Fibroblast of lung (primary cell): ENCODE measurements around the gene ADAM11.
"Not testable (repeated sequence)": the region's sequence is repeated elsewhere in the genome, so short reads cannot be mapped to it uniquely, and the experiment has no call there.

Source experiments
- EZH2 ChIP-seq: IDR thresholded peaks from 2 replicates; pipeline ENCODE4 v1.5.1; 2012; ENCODE audit warnings: low read length, control low read depth, mild to moderate bottlenecking; ENCODE audit errors: missing control alignments
- TF ChIP-seq, protein P1 (sequence below), 2 donors: IDR thresholded peaks in 1 of 2; conservative IDR thresholded peaks in 1 of 2; 1 replicate in 1 of 2; 2 replicates in 1 of 2; pipeline ENCODE4 v1.5.1; 2011 to 2012; ENCODE audit warnings: low read length in 2 of 2, control low read depth in 1 of 2, inconsistent platforms in 1 of 2, low read depth in 1 of 2, mild to moderate bottlenecking in 1 of 2

DNA sequence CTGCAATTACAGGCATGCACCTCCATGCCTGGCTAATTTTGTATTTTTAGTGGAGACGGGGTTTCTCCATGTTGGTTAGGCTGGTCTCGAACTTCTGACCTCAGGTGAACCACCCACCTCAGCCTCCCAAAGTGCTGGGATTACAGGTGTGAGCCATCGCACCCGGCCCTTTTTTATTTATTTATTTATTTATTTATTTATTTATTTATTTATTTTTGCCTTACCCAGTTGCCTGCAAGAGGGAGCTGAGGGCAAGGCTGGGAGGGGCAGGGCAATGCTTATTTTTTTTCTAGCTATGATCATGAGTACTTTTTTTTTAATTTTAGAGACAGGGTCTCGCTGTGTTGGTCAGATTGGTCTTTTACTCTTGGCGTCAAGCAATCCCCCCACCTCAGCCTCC is 32.7 kb upstream of the ADAM11 start:
- TF ChIP-seq, protein P1, sequence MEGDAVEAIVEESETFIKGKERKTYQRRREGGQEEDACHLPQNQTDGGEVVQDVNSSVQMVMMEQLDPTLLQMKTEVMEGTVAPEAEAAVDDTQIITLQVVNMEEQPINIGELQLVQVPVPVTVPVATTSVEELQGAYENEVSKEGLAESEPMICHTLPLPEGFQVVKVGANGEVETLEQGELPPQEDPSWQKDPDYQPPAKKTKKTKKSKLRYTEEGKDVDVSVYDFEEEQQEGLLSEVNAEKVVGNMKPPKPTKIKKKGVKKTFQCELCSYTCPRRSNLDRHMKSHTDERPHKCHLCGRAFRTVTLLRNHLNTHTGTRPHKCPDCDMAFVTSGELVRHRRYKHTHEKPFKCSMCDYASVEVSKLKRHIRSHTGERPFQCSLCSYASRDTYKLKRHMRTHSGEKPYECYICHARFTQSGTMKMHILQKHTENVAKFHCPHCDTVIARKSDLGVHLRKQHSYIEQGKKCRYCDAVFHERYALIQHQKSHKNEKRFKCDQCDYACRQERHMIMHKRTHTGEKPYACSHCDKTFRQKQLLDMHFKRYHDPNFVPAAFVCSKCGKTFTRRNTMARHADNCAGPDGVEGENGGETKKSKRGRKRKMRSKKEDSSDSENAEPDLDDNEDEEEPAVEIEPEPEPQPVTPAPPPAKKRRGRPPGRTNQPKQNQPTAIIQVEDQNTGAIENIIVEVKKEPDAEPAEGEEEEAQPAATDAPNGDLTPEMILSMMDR (conservative IDR thresholded peaks at IDR 0.05 in 1 of 2, IDR thresholded peaks at IDR 0.05 in 1 of 2; ENCODE audit: low read depth in 1 of 2, low read length in 2 of 2): not testable (repeated sequence)
- not testable (repeated sequence) for TF ChIP-seq EZH2
